HG02763 (cell line): Measurements from ENCODE around the gene SART3.
"Not testable (repeated sequence)": the region's sequence is repeated elsewhere in the genome, so short reads cannot be mapped to it uniquely, and the experiment has no call there.

Experiments used
- ATAC-seq: cut with Tn5 transposase; IDR thresholded peaks from one replicate; pipeline ENCODE4 v1.9.1; 2021; ENCODE audit warnings: mild to moderate bottlenecking, moderate library complexity; ENCODE audit not compliant: unreplicated experiment

Gene SART3

GRCh38 chr12:108597559-108598471 is 36.8 kb upstream of the SART3 start, which contains the start of gene TMEM119:
Gene TMEM119 (minus strand): TSS chr12:108598084. CDS start chr12:108592383, 5,701 bp downstream.
- ATAC-seq: no peak

- no peak for ATAC-seq
Measured at GRCh38 chr12:108596854-108597558, 36.0 kb upstream of the SART3 start.

GRCh38 chr12:108595711-108596647 is 35.0 kb upstream of the SART3 start:
- ATAC-seq: no peak

- no peak for ATAC-seq
Measured at GRCh38 chr12:108594960-108595710, 34.2 kb upstream of the SART3 start.

- ATAC-seq: no peak
Measured at GRCh38 chr12:108594323-108594903, 33.4 kb upstream of the SART3 start.

GRCh38 chr12:108592033-108592909 is 31.3 kb upstream of the SART3 start:
- ATAC-seq: no peak

- no peak for ATAC-seq
Measured at GRCh38 chr12:108591267-108591980, 30.5 kb upstream of the SART3 start.

GRCh38 chr12:108590463-108590862 is 29.5 kb upstream of the SART3 start:
- ATAC-seq: not testable (repeated sequence)

- ATAC-seq: no peak
Measured at GRCh38 chr12:108589840-108590229, 28.9 kb upstream of the SART3 start.

GRCh38 chr12:108589028-108589839 is 28.3 kb upstream of the SART3 start:
- ATAC-seq: no peak

GRCh38 chr12:108587826-108588225 is 26.9 kb upstream of the SART3 start:
- no peak for ATAC-seq

GRCh38 chr12:108586306-108586705 is 25.3 kb upstream of the SART3 start:
- no peak for ATAC-seq

GRCh38 chr12:108585864-108586263 is 24.9 kb upstream of the SART3 start:
- no peak for ATAC-seq

GRCh38 chr12:108584456-108585065 is 23.6 kb upstream of the SART3 start:
- ATAC-seq: no peak

- ATAC-seq: no peak
Measured at GRCh38 chr12:108583991-108584390, 23.0 kb upstream of the SART3 start.

GRCh38 chr12:108582978-108583770 is 22.2 kb upstream of the SART3 start:
- ATAC-seq: no peak
